Cardiac muscle cell (in vitro differentiated cells and primary cell): ENCODE data around the gene CDC45. TPM values are rescaled to one million over a fixed set of nuclear protein-coding genes. Genes with fewer than 3 reads are reported as not detected.

Experiments
- DNase-seq, 2 donors: peaks; one replicate each; pipeline versions ENCODE4 v3.0.0 to v3.0.0-alpha.2; 2010 to 2017; ENCODE audit warnings: low read depth in 1 of 2, low spot score in 1 of 2
- H3K27ac ChIP-seq: fragments of 200-600 bp; sonication (generic); 2 replicates; pipeline ENCODE4 v1.5.1; 2016
- H3K27me3 ChIP-seq: fragments of 200-600 bp; sonication (generic); 2 replicates; pipeline ENCODE4 v1.6.0; 2016; ENCODE audit warnings: control low read depth
- H3K36me3 ChIP-seq: fragments of 200-600 bp; sonication (generic); 2 replicates; pipeline ENCODE4 v1.5.1; 2016; ENCODE audit warnings: control low read depth
- H3K4me1 ChIP-seq: fragments of 200-600 bp; sonication (generic); 2 replicates; pipeline ENCODE4 v1.8.1; 2017; ENCODE audit warnings: low read depth, mild to moderate bottlenecking, mixed run types
- H3K4me3 ChIP-seq: fragments of 200-600 bp; sonication (generic); 2 replicates; pipeline ENCODE4 v1.5.1; 2016; ENCODE audit warnings: mild to moderate bottlenecking
- H3K9me3 ChIP-seq: fragments of 200-600 bp; sonication (generic); 2 replicates; pipeline ENCODE4 v1.5.1; 2017; ENCODE audit warnings: low read depth, mild to moderate bottlenecking, control low read depth
- polyA plus RNA-seq: library from polyadenylated mRNA; unstranded; fragments of >200 nt; fragmentation: Nextera tagmentation; extraction: Ambion mirVana; gene quantifications from 2 replicates; pipeline ENCODE4 v1.2.1, GENCODE V29; 2016
- total RNA-seq: library from RNA; depleted of rRNA; stranded (reverse); fragments of >200 nt; gene quantifications from 2 replicates; pipeline ENCODE4 v1.2.3, GENCODE V29; 2016
- TF ChIP-seq, protein P1 (sequence below): IDR thresholded peaks from 2 replicates; pipeline ENCODE4 v1.5.1; 2012; ENCODE audit warnings: low read depth, mild to moderate bottlenecking, low read length

CDC45 gene
- total and polyA plus RNA-seq, 2 experiments from 2014 or later, result 7.6 to 15.5 TPM

DNA sequence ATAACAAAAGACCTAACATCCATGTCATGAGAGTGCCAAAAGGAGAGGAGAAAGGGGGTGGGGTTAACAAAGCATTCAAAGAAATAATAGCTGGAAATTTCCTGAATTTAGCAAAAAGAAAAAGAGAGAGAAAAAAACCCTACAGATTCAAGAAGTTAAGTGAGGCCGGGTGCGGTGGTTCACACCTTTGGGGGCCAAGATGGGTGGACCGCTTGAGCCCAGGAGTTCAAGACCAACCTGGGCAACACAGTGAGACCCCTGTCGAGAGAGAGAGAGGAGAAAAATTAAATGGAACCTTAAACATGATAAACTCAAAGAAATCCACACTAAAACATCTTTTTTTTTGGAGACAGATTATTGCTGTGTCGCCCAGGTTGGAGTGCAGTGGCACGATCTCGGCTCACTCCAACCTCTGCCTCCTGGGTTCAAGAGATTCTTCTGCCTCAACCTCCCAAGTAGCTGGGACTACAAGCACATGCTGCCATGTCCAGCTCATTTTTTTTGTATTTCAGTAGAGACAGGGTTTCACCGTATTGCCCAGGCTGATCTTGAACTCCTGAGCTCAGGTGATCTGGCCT lies 53.4 kb downstream of the CDC45 start:
- no peaks in the 10 kb centered on the region for H3K36me3 ChIP-seq
- H3K9me3 ChIP-seq, result no peaks in the 10 kb centered on the region
- no peak for DNase-seq
- no peaks in the 10 kb centered on the region for H3K4me1 ChIP-seq
- peaks cover 5% of the 10 kb centered on the region for H3K27me3 ChIP-seq
- H3K27ac ChIP-seq, result no peak overlapping the region
- H3K4me3 ChIP-seq, result no peak overlapping the region
- TF ChIP-seq, protein P1, sequence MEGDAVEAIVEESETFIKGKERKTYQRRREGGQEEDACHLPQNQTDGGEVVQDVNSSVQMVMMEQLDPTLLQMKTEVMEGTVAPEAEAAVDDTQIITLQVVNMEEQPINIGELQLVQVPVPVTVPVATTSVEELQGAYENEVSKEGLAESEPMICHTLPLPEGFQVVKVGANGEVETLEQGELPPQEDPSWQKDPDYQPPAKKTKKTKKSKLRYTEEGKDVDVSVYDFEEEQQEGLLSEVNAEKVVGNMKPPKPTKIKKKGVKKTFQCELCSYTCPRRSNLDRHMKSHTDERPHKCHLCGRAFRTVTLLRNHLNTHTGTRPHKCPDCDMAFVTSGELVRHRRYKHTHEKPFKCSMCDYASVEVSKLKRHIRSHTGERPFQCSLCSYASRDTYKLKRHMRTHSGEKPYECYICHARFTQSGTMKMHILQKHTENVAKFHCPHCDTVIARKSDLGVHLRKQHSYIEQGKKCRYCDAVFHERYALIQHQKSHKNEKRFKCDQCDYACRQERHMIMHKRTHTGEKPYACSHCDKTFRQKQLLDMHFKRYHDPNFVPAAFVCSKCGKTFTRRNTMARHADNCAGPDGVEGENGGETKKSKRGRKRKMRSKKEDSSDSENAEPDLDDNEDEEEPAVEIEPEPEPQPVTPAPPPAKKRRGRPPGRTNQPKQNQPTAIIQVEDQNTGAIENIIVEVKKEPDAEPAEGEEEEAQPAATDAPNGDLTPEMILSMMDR, result no peak

DNA sequence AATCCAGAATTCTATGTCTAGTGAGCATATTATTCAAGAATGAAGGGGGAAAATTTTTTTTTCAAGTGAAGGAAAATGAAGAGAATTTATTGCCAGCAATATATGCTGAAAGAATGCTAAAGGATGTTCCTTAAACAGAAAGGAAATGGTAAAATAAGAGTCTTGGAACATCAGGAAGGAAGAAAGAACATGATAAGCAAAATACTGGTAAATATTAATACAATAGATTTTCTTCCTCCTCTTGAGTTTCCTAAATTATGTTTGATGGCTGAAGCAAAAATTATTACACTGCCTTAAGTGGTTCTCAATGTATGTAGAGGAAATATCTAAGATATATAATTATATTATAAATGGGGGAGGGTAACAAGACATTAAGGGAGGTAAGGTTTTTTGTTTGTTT lies 54.1 kb downstream of the CDC45 start:
- no peak for DNase-seq
- H3K4me3 ChIP-seq, result no peak overlapping the region
- H3K9me3 ChIP-seq, result no peaks in the 10 kb centered on the region
- no peaks in the 10 kb centered on the region for H3K4me1 ChIP-seq
- H3K36me3 ChIP-seq, result no peaks in the 10 kb centered on the region
- no peak overlapping the region for H3K27ac ChIP-seq
- TF ChIP-seq, protein P1, result no peak
- H3K27me3 ChIP-seq, result peaks cover 5% of the 10 kb centered on the region

DNA sequence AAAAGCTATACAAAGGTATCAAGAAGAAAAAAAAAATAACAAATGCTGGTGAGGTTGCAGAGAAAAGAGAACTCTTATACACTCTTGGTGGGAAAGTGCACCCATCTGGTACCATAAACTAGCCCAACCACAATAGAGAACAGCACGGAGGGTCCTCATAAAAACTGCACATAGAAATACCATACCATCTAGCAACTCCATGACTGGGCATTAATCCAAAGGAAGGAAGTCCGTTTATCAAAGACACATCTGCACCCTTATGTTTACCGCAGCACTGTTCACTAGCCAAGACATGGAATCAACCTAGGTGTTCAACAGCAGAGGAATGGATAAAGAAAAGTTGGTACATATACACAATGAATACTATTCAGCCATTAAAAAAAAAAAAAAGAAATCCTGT lies 55.3 kb downstream of the CDC45 start:
- TF ChIP-seq, protein P1, result no peak
- Histone ChIP-seq H3K27me3 (peaks cover 5% of the 10 kb centered on the region), H3K36me3 (no peaks in the 10 kb centered on the region), H3K4me1 (no peaks in the 10 kb centered on the region), H3K9me3 (no peaks in the 10 kb centered on the region), H3K27ac (no peak overlapping the region), H3K4me3 (no peak overlapping the region)
- no peak for DNase-seq

DNA sequence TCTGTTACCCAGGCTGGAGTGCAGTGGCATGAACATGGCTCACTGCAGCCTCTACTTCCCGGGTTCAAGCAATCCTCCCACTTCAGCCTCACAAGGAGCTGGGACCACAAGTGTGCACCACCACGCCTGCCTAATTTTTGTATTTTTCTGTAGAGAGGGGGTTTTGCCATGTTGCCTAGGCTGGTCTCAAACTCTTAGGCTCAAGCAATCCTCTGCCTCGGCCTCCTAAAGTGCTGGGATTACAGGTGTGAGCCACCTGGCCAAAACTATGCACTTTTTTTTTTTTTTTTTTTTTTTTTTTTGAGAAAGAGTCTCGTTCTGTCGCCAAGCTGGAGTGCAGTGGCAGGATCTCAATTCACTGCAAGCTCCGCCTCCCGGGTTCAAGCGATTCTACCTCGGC lies 56.8 kb downstream of the CDC45 start:
- DNase-seq, result no peak
- Histone ChIP-seq H3K9me3 (no peaks in the 10 kb centered on the region), H3K4me3 (no peak overlapping the region), H3K36me3 (no peaks in the 10 kb centered on the region), H3K4me1 (no peaks in the 10 kb centered on the region), H3K27me3 (no peaks in the 10 kb centered on the region), H3K27ac (no peak overlapping the region)
- TF ChIP-seq, protein P1, result no peak

DNA sequence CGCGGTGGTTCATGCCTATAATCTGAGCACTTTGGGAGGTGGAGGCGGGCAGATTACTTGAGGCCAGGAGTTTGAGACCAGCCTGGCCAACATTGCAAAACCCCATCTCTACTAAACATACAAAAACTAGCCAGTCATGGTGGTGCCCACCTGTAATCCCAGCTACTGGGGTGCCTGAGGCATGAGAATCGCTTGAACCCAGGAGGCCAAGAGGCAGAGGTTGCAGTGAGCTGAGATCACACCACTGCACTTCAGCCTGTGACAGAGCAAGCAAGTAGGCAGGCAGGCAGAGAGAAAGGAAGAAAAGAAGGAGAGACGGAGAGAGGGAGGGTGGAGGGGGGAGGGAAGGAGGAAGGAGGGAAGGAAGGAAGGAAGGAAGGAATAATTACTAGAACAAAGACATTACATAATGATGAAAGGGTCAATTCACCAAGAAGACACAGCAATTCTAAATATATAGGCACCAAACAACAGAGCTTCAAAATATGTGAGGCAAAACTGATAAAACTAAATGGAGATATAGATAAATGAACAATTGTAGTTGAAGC lies 58.3 kb downstream of the CDC45 start:
- Histone ChIP-seq H3K27ac (no peak overlapping the region), H3K4me3 (no peak overlapping the region), H3K9me3 (no peaks in the 10 kb centered on the region), H3K27me3 (no peaks in the 10 kb centered on the region), H3K36me3 (no peaks in the 10 kb centered on the region), H3K4me1 (no peaks in the 10 kb centered on the region)
- TF ChIP-seq, protein P1, result no peak
- no peak for DNase-seq
